Kidney epithelial cell (primary cell): ENCODE data around the gene IFITM5. TPM values are rescaled to one million over a fixed set of nuclear protein-coding genes. Genes with fewer than 3 reads are reported as not detected.

ENCODE experiments used
- DNase-seq: peaks from one replicate; pipeline ENCODE4 v3.0.0-alpha.2; 2010; ENCODE audit warnings: low read depth
- H3K27me3 ChIP-seq: 2 replicates; pipeline ENCODE4 v1.6.0; 2011; ENCODE audit warnings: low read length; ENCODE audit not compliant: control insufficient read depth, insufficient read depth
- H3K36me3 ChIP-seq: 2 replicates; pipeline ENCODE4 v1.5.1; 2011; ENCODE audit warnings: low read length; ENCODE audit not compliant: control insufficient read depth, insufficient read depth
- H3K4me3 ChIP-seq: 2 replicates; pipeline ENCODE4 v1.5.1; 2011; ENCODE audit warnings: low read depth, mild to moderate bottlenecking, control low read depth, low read length
- CTCF ChIP-seq: IDR thresholded peaks from 2 replicates; pipeline ENCODE4 v1.5.1; 2011; ENCODE audit warnings: mild to moderate bottlenecking, moderate library complexity, low read length, control low read depth, inconsistent platforms; ENCODE audit not compliant: insufficient read depth, poor library complexity, severe bottlenecking
- total RNA-seq: library from RNA; depleted of rRNA; stranded (reverse); fragments of >200 nt; gene quantifications from 2 replicates; pipeline ENCODE4 v1.2.3, GENCODE V29; 2015

Gene IFITM5
- total RNA-seq = not detected in 2 replicates

DNA sequence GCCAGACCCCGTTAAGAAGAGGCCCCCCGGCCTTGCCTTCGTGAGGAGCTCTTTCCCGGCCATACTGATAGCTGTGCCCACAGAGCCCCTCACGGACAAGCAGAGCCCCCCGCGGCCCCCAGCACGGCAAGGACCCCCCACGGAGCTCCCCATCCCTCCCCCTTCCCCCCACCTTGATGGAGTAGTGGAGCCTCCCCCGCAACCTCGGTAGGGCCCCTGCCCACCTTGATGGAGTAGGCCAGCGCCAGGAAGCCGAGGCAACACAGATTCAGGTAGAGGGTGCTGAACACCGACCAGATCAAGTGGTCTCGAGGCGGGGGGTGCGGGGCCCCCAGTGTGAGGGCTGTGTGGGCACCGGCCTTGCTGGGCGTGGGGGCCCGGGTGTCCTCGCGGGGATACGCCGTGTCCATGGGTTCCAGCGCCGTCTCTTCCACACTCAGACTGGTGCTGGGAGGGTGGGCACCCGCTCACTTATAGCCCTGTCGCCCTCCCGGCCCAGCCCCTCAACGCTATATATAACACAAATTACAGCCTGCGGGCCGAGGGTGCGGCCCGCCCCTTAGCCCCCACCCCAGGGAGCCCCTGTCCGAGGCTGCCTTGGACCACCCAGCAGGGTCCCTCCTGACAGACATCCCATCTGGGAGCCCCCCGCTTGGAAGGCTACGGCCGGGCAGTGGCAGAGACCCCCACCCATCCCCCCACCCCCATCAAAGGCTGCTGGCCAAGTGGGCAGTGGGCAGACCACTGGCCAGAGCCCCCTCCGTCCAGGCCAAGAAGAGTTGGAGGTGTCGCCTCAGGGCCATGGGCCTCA, at the start of gene IFITM5:
TSS of gene IFITM5 (minus strand) at position 446 of the 811 bp plus-strand sequence. CDS start at position 410, 36 bp downstream.
- H3K36me3 ChIP-seq = no peaks in the 10 kb centered on the region
- H3K4me3 ChIP-seq = no peak within 1 kb of the TSS
- TF ChIP-seq CTCF = no peak

GRCh38 chr11:346529-346928, 47.2 kb upstream of the IFITM5 start:
- H3K4me3 ChIP-seq = no peak overlapping the region
- no peak for DNase-seq
- H3K27me3 ChIP-seq = no peaks in the 10 kb centered on the region
- TF ChIP-seq CTCF = no peak
- H3K36me3 ChIP-seq = no peaks in the 10 kb centered on the region

More for the DNA sequence above, at the start of gene IFITM5:
- peaks cover 32% of the 10 kb centered on the region for H3K27me3 ChIP-seq
- no peak for DNase-seq

DNA sequence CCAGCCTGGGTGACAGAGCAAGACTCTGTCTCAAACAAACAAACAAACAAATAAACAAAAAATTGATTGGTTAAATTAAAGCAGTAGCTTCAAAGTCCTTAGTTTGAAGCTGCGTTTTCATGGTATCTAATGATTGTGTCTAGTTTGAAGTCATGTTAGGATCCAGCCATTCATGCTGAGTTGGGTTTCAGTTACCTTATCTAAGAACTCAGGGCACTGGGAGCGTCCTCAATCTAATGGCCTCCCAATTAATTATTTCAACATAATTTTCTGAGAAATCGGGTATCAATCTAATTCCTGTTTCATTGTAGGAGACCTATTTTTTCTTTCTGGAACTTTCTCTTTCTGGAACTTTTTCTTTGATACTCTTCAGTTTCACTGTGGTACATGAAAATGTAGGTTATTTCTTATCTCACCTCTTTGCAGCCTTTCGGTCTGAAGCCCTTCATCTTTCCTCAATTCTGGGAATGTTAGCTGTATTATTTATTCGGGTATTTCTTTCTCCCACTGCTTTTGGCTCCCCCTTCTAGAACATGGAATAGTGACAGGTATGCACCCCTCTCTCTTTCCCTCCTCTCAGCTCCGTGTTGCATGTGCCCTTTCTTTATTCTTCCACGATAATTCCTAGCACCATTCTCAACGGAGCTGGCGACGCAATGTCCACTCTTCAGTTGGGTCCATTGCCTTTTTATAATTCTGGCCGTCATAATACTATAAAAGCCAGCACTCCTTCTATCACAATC, 45.7 kb upstream of the IFITM5 start:
- no peaks in the 10 kb centered on the region for H3K36me3 ChIP-seq
- TF ChIP-seq CTCF = no peak
- H3K27me3 ChIP-seq = no peaks in the 10 kb centered on the region
- no peak for DNase-seq
- H3K4me3 ChIP-seq = no peak overlapping the region

DNA sequence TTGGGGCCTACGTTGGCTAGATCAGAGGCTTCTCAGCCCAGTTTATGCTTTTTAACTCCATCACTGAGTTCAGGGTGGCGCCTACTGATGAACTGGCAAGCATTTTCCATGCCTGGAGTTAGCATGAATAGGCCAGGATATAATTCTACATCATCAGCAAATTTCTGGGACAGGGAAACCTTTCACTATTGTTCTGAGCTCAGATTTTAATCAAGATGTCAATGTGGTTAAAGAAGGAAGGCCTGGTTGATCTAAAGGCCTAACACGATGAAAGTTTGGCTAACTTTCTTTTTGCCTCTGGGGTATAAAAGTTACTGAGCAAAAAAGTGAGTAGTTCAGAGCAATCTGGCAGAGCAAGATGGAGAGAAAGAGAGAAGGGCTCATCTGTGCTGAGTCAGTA, 43.0 kb upstream of the IFITM5 start:
- H3K4me3 ChIP-seq = no peak overlapping the region
- no peaks in the 10 kb centered on the region for H3K36me3 ChIP-seq
- H3K27me3 ChIP-seq = no peaks in the 10 kb centered on the region
- DNase-seq = no peak
- no peak for TF ChIP-seq CTCF

DNA sequence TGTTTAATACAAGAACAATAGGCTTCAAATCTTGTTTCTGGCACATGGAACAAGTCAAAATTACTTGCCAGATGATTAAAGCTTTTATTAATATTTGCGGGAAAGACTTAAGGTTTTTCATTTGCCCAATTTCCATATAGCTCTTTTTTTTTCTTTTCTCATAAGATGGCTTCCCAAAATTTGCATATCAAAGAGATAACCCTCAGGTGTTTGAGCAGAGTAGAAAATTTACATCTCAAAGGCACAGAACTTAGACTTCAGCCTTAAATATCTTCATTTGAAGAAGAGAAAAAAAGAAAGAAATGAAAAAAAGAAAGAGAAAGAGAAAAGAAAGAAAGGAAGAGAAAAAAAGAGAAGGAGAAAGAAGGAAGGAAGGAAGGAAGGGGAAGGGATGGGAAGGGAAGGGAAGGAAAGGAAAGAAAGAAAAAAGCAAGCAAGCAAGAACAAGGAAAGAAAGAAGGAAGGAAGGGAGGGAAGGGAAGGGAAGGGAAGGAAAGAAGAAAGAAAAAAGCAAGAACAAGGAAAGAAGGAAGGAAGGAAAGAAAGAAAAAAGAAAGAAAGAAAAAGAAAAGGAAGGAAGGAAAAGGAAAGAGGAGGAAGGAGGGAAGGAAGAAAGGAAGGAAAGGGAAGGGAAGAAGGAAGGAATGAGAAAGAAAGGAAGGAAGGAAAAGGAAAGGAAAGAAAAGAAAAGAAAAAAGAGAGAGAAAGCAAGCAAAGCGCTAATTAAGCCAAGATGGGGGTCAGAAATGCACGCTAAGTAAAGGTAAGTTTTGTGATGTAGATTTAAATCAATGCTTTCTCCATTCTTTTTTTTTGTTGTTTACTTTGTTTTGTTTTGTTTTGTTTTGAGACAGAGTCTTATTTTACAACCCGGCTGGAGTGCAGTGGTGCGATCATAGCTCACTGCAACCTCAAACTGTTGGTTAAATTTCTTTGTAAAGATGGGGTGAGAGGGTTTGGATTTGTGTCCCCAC, 41.5 kb upstream of the IFITM5 start:
- Histone ChIP-seq H3K4me3 (no peak overlapping the region), H3K36me3 (no peaks in the 10 kb centered on the region), H3K27me3 (no peaks in the 10 kb centered on the region)
- no peak for DNase-seq
- TF ChIP-seq CTCF = no peak
